Measurements from ENCODE around the gene VPS51.
A peak's percentile ranks its signal among the peaks of the same experiment; 100 is the strongest.

VPS51 gene

GRCh38 chr11:65119670-65119995 is 23.6 kb downstream of the VPS51 start:
- TF ChIP-seq, protein P1, sequence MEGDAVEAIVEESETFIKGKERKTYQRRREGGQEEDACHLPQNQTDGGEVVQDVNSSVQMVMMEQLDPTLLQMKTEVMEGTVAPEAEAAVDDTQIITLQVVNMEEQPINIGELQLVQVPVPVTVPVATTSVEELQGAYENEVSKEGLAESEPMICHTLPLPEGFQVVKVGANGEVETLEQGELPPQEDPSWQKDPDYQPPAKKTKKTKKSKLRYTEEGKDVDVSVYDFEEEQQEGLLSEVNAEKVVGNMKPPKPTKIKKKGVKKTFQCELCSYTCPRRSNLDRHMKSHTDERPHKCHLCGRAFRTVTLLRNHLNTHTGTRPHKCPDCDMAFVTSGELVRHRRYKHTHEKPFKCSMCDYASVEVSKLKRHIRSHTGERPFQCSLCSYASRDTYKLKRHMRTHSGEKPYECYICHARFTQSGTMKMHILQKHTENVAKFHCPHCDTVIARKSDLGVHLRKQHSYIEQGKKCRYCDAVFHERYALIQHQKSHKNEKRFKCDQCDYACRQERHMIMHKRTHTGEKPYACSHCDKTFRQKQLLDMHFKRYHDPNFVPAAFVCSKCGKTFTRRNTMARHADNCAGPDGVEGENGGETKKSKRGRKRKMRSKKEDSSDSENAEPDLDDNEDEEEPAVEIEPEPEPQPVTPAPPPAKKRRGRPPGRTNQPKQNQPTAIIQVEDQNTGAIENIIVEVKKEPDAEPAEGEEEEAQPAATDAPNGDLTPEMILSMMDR (IDR thresholded peaks at IDR 0.05; ENCODE audit: insufficient read depth, low read length, missing control alignments), result no peak
- H3K4me3 ChIP-seq (ENCODE audit: low read depth, low read length), result no peak overlapping the region
- CTCF ChIA-PET, result interaction anchor here (1.0 to 7.1 kb wide), 4 partner anchors 9 to 334 kb away, joined by 3 to 72 read pairs (median 38); partner anchors contain the start of genes ARL2 and TM7SF2
- DNase-seq (ENCODE audit: low read depth, low spot score), result no peak
- POLR2A ChIA-PET, result no interaction called here

DNA sequence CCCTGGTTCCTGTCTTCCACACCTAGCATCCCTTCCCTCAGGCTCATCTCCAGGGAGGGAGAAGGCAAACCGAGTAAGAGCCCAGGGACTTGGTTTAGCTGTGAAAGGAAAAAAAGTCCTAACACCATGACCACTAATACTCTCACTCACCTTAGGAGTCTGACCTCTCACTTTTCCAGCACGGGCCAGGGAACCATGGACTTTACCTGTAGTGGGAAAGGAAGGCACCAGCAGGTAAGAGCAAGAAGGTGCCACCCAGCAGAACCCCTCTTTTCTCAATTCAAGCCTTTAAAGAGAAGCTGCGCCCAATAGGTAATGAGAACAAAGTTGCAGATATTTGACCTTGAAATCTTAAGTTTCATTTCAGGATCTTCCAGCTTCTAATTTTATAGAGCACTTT is 24.8 kb downstream of the VPS51 start:
- ChIA-PET CTCF (interaction anchor here (0.7 to 7.1 kb wide), 11 partner anchors 9 to 273 kb away, joined by 3 to 72 read pairs (median 3); partner anchors contain the start of genes ARL2, BATF2 and TM7SF2), POLR2A (interaction anchor here (1.3 to 2.2 kb wide), 2 partner anchors 10 to 14 kb away, joined by 4 to 12 read pairs; partner anchors contain the start of gene SYVN1)
- peak overlapping the region; percentile 92 for H3K4me3 ChIP-seq (ENCODE audit: low read depth, low read length)
- DNase-seq (ENCODE audit: low read depth, low spot score), result no peak
- TF ChIP-seq, protein P1 (IDR thresholded peaks at IDR 0.05; ENCODE audit: insufficient read depth, low read length, missing control alignments), result no peak

- peak overlapping the region; percentile 92 for H3K4me3 ChIP-seq (ENCODE audit: low read depth, low read length)
- CTCF ChIA-PET, result interaction anchor here (0.7 to 7.1 kb wide), 11 partner anchors 8 to 273 kb away, joined by 3 to 72 read pairs (median 4); partner anchors contain the start of genes ARL2, BATF2, SYVN1 and TM7SF2
- POLR2A ChIA-PET, result interaction anchor here (0.7 to 2.2 kb wide), 9 partner anchors 9 to 273 kb away, joined by 3 to 20 read pairs (median 3); partner anchors contain the start of gene SYVN1
- no peak for DNase-seq (ENCODE audit: low read depth, low spot score)
- TF ChIP-seq, protein P1 (IDR thresholded peaks at IDR 0.05; ENCODE audit: insufficient read depth, low read length, missing control alignments), result no peak
Observed at GRCh38 chr11:65121447-65121864, 25.4 kb downstream of the VPS51 start.

DNA sequence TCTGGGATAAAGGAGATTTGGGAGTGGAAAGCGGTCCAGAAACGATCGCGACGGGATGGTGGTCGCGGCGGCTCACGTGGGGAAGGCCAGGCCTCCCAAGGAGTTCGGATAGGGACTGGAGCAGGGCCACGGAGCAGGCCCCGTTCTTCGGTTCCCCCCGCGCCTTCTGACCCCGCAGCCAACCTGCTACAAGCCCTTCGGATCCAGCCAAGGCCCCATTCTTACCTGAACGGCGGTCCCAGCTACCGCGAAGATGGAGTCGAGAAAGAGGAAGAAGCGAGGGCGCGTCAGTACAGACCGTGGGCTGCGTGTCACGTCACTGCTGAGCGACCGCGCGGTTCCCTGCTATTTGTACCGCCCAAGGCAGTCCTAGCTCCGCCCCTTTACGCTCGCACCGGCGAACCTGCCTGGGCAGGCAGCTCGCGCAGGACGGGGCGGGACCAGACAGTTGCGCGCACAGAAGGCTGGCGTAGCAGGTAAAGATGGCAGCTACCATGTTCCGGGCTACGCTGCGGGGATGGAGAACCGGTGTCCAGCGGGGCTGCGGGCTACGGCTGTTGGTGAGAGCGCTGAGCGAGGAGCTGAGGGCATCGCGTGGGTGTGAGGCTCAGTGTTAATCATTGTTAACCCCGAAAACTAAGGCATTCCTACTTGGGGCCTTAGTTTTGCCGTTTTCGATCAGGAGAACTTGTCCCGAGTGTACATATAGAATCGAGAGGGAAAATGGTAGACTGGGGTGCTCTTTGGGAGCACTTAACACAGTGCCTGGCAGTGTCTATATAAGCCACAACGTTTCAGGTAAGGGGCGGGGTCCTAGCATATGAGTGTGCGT is 26.1 kb downstream of the VPS51 start, which contains the start of the genes FAU and MRPL49:
TSS of gene FAU (minus strand) at position 270 of the 832 bp plus-strand sequence. CDS start 321 bp downstream, outside the sequence.
TSS of gene MRPL49 (plus strand) at position 457 of the 832 bp plus-strand sequence. CDS start at position 483, 26 bp downstream.
- POLR2A ChIA-PET, result interaction anchor here (0.7 to 2.2 kb wide), 9 partner anchors 9 to 274 kb away, joined by 3 to 20 read pairs (median 3); partner anchors contain the start of genes POLA2 and SYVN1
- peak; percentile 70 for DNase-seq (ENCODE audit: low read depth, low spot score)
- H3K4me3 ChIP-seq (ENCODE audit: low read depth, low read length), result peak within 1 kb of the TSS; percentile 92
- TF ChIP-seq, protein P1 (IDR thresholded peaks at IDR 0.05; ENCODE audit: insufficient read depth, low read length, missing control alignments), result no peak
- CTCF ChIA-PET, result interaction anchor here (0.7 to 7.1 kb wide), 11 partner anchors 7 to 207 kb away, joined by 3 to 72 read pairs (median 3); partner anchors contain the start of genes ARL2, BATF2, SYVN1 and TM7SF2

DNA sequence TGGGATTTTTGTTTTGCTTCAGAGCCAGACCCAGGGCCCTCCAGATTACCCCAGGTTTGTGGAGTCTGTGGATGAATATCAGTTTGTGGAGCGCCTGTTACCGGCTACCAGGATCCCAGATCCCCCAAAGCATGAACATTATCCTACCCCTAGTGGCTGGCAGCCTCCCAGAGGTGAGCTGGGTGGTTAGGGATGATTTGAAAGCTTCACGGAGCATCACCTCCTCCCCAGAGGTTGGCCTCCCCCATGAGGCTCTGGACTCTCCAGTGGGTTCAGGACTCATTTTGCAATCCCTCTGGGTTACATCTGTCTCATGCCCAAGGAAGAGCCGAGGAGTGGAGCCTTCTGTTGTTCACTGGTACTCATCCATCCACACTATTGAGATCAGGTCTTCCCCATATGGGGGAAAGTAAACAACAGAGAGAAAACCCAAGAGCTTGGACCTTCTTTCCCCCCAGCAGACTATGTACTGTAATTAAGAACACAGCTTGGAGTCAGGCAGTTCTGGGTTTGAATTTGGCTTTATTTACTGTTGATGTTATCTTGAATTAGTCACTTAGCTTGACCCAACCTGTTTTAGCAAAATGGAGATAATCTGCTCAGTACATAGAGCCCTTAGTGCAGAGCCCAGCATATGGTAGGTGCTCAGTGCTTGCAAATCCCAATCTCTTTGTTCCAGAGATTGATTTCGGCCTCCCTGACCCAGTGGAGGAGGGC is 28.6 kb downstream of the VPS51 start:
- TF ChIP-seq, protein P1 (IDR thresholded peaks at IDR 0.05; ENCODE audit: insufficient read depth, low read length, missing control alignments), result no peak
- no peak for DNase-seq (ENCODE audit: low read depth, low spot score)
- ChIA-PET POLR2A (interaction anchor here (0.7 to 2.2 kb wide), 2 partner anchors 10 to 16 kb away, joined by 3 to 7 read pairs; no protein-coding TSS in a partner anchor), CTCF (interaction anchor here (0.9 to 1.4 kb wide), 2 partner anchors 11 to 12 kb away, joined by 4 read pairs; no protein-coding TSS in a partner anchor)
- H3K4me3 ChIP-seq (ENCODE audit: low read depth, low read length), result no peak overlapping the region
